Activated CD4-positive, CD25-positive, alpha-beta regulatory T cell treated with anti-CD3 and anti-CD28 coated beads, Interleukin-2, amount 50 U/mL, for 24 hours (primary cell): ENCODE data around the gene C5.

Experiments
- ATAC-seq, 2 donors: fragments of 150-1000 bp; cut with Tn5 transposase; one replicate each; pipeline ENCODE4 v1.10.0; 2021; ENCODE audit warnings: mild to moderate bottlenecking in 1 of 2, moderate library complexity in 1 of 2

Gene C5

GRCh38 chr9:120905315-120906164 lies 144.5 kb downstream of the C5 start:
- peak in 1 of 2 donors; percentile 19 for ATAC-seq

GRCh38 chr9:120904978-120905301 lies 145.1 kb downstream of the C5 start:
- no peak for ATAC-seq

GRCh38 chr9:120904061-120904977 lies 145.8 kb downstream of the C5 start:
- ATAC-seq: peak; percentile 37 to 42

GRCh38 chr9:120902569-120903535 lies 147.2 kb downstream of the C5 start:
- no peak for ATAC-seq
